Muscle of leg (tissue), 11 donors: ENCODE data around the gene RBCK1. TPM values are rescaled to one million over a fixed set of nuclear protein-coding genes. Genes with fewer than 3 reads are reported as not detected.

Experiments
- DNase-seq: peaks from one replicate; pipeline ENCODE4 v3.0.0; 2013
- H3K27ac ChIP-seq: one replicate; pipeline ENCODE4 v1.5.1; 2013; ENCODE audit warnings: mild to moderate bottlenecking, low read length, control low read depth
- H3K27me3 ChIP-seq: one replicate; pipeline ENCODE4 v1.6.1; 2013; ENCODE audit warnings: low read length; ENCODE audit not compliant: control insufficient read depth, insufficient read depth
- H3K36me3 ChIP-seq: one replicate; pipeline ENCODE4 v1.6.1; 2013; ENCODE audit warnings: low read length; ENCODE audit not compliant: control insufficient read depth, insufficient read depth
- H3K4me1 ChIP-seq: one replicate; pipeline ENCODE4 v1.6.1; 2013; ENCODE audit warnings: low read length; ENCODE audit not compliant: control insufficient read depth, insufficient read depth
- H3K4me3 ChIP-seq: one replicate; pipeline ENCODE4 v1.5.1; 2013; ENCODE audit warnings: low read length, control low read depth
- H3K9me3 ChIP-seq: replicated peaks from 2 replicates; pipeline ENCODE4 v1.6.1; 2013; ENCODE audit warnings: low read depth, low read length; ENCODE audit not compliant: control insufficient read depth
- WGBS: methylation state at CpG from one replicate; pipeline ENCODE4 v1.1.5; 2013; ENCODE audit warnings: missing lambda C conversion rate; ENCODE audit not compliant: insufficient coverage; 5-methylcytosine and 5-hydroxymethylcytosine counted together
- polyA plus RNA-seq, 8 donors: library from polyadenylated mRNA; unstranded; fragments of 120-200 nt; gene quantifications; one replicate each; pipeline versions ENCODE4 v1.2.1 to v1.2.3, GENCODE V29; 2013; ENCODE audit warnings: inconsistent platforms in 1 of 8, low replicate concordance in 1 of 8; ENCODE audit not compliant: insufficient read length in 8 of 8, insufficient read depth in 1 of 8
- total RNA-seq: library from RNA; stranded (reverse); fragments of 120-200 nt; gene quantifications from one replicate; pipeline ENCODE4 v1.2.4, GENCODE V29; 2013

RBCK1 gene
- total and polyA plus RNA-seq, 9 donors: 31.0 to 69.1 (median 50.9) TPM

- Histone ChIP-seq H3K9me3 (no peaks in the 10 kb centered on the region), H3K4me1 (peaks cover 5% of the 10 kb centered on the region), H3K36me3 (peaks cover 62% of the 10 kb centered on the region), H3K27ac (no peak overlapping the region), H3K27me3 (no peaks in the 10 kb centered on the region), H3K4me3 (no peak overlapping the region)
- DNase-seq: no peak
- WGBS: no CpG with 5 or more reads among the region's 1 CpG
These were observed 73.1 kb downstream of the RBCK1 start for GRCh38 chr20:481167-481566.

Other genes with a start within 250 kb of the RBCK1 start
- not detected for gene DEFB128, start 218.6 kb upstream of the RBCK1 start, total RNA-seq
- gene DEFB128, start 218.6 kb upstream of the RBCK1 start, polyA plus RNA-seq: not detected
- gene DEFB129, start 181.0 kb upstream of the RBCK1 start, total RNA-seq: not detected
- not detected for gene DEFB129, start 181.0 kb upstream of the RBCK1 start, polyA plus RNA-seq
- gene DEFB132, start 150.6 kb upstream of the RBCK1 start, total RNA-seq: not detected
- gene DEFB132, start 150.6 kb upstream of the RBCK1 start, polyA plus RNA-seq: not detected
- 2.9 TPM for gene C20orf96, start 117.5 kb upstream of the RBCK1 start, total RNA-seq
- 10 to 100 TPM in 6 of 8 donors, 1 to 10 TPM in 2; 9.4 to 14.0 (median 12.4) TPM for gene C20orf96, start 117.5 kb upstream of the RBCK1 start, polyA plus RNA-seq
- gene ZCCHC3, start 110.7 kb upstream of the RBCK1 start, total RNA-seq: 22.4 TPM
- 10 to 100 TPM; 29.2 to 41.4 (median 37.2) TPM for gene ZCCHC3, start 110.7 kb upstream of the RBCK1 start, polyA plus RNA-seq
- 5.9 TPM for gene SOX12, start 82.7 kb upstream of the RBCK1 start, total RNA-seq
- gene SOX12, start 82.7 kb upstream of the RBCK1 start, polyA plus RNA-seq: 10 to 100 TPM; 19.9 to 27.7 (median 25.3) TPM
- gene NRSN2, start 61.2 kb upstream of the RBCK1 start, total RNA-seq: 12.4 TPM
- 10 to 100 TPM; 28.3 to 33.6 (median 31.2) TPM for gene NRSN2, start 61.2 kb upstream of the RBCK1 start, polyA plus RNA-seq
- gene TRIB3, start 27.5 kb upstream of the RBCK1 start, total RNA-seq: 3.5 TPM
- 1 to 10 TPM; 2.8 to 5.7 (median 4.0) TPM for gene TRIB3, start 27.5 kb upstream of the RBCK1 start, polyA plus RNA-seq
- 23.6 TPM for gene TBC1D20, start 54.2 kb downstream of the RBCK1 start, total RNA-seq
- gene TBC1D20, start 54.2 kb downstream of the RBCK1 start, polyA plus RNA-seq: 10 to 100 TPM; 27.6 to 37.8 (median 30.0) TPM
- gene CSNK2A1, start 135.5 kb downstream of the RBCK1 start, total RNA-seq: 123 TPM
- 100 to 1,000 TPM in 3 of 8 donors, 10 to 100 TPM in 5; 85.9 to 115 (median 93.2) TPM for gene CSNK2A1, start 135.5 kb downstream of the RBCK1 start, polyA plus RNA-seq
- gene TCF15, start 202.0 kb downstream of the RBCK1 start, total RNA-seq: 5.9 TPM
- gene TCF15, start 202.0 kb downstream of the RBCK1 start, polyA plus RNA-seq: 1 to 10 TPM; 3.5 to 7.9 (median 5.4) TPM
- gene SRXN1, start 244.9 kb downstream of the RBCK1 start, total RNA-seq: 11.6 TPM
- 10 to 100 TPM in 6 of 8 donors, 1 to 10 TPM in 2; 8.4 to 13.7 (median 10.6) TPM for gene SRXN1, start 244.9 kb downstream of the RBCK1 start, polyA plus RNA-seq